Progenitor cell of endocrine pancreas (in vitro differentiated cells): ENCODE measurements around the gene TMEM200C. TPM values are rescaled to one million over a fixed set of nuclear protein-coding genes. Genes with fewer than 3 reads are reported as not detected.

ENCODE experiments used
- DNase-seq: peaks from one replicate; pipeline ENCODE4 v3.0.0; 2021; ENCODE audit warnings: low spot score; ENCODE audit not compliant: unreplicated experiment
- H3K27ac Mint-ChIP-seq: 2 replicates; pipeline ENCODE4 v1.8.0; 2021; ENCODE audit warnings: mild to moderate bottlenecking, moderate library complexity, mixed read lengths
- H3K27me3 Mint-ChIP-seq: 2 replicates; pipeline ENCODE4 v1.8.0; 2021; ENCODE audit warnings: mixed read lengths
- H3K36me3 Mint-ChIP-seq: 2 replicates; pipeline ENCODE4 v1.8.0; 2022; ENCODE audit warnings: mixed read lengths; ENCODE audit not compliant: insufficient read depth
- H3K4me1 Mint-ChIP-seq: 2 replicates; pipeline ENCODE4 v1.8.0; 2021; ENCODE audit warnings: low read depth, mixed read lengths
- H3K4me3 Mint-ChIP-seq: 2 replicates; pipeline ENCODE4 v1.8.0; 2021; ENCODE audit warnings: low read depth, mild to moderate bottlenecking, moderate library complexity, mixed read lengths
- H3K9me3 Mint-ChIP-seq: 2 replicates; pipeline ENCODE4 v1.8.0; 2021; ENCODE audit warnings: low read depth, mixed read lengths
- total RNA-seq: library from RNA; stranded (reverse); gene quantifications from 2 replicates; pipeline ENCODE4 v1.2.1, GENCODE V29; 2021
- TF ChIP-seq, protein P1 (sequence below): fragments of 200-600 bp; sonication (generic); IDR thresholded peaks from one replicate; pipeline ENCODE4 v1.5.0; 2021; ENCODE audit warnings: antibody characterized with exemption, mild to moderate bottlenecking; ENCODE audit not compliant: unreplicated experiment

Gene TMEM200C
- total RNA-seq, 1 donor from 2014 or later, result 9.3 TPM

DNA sequence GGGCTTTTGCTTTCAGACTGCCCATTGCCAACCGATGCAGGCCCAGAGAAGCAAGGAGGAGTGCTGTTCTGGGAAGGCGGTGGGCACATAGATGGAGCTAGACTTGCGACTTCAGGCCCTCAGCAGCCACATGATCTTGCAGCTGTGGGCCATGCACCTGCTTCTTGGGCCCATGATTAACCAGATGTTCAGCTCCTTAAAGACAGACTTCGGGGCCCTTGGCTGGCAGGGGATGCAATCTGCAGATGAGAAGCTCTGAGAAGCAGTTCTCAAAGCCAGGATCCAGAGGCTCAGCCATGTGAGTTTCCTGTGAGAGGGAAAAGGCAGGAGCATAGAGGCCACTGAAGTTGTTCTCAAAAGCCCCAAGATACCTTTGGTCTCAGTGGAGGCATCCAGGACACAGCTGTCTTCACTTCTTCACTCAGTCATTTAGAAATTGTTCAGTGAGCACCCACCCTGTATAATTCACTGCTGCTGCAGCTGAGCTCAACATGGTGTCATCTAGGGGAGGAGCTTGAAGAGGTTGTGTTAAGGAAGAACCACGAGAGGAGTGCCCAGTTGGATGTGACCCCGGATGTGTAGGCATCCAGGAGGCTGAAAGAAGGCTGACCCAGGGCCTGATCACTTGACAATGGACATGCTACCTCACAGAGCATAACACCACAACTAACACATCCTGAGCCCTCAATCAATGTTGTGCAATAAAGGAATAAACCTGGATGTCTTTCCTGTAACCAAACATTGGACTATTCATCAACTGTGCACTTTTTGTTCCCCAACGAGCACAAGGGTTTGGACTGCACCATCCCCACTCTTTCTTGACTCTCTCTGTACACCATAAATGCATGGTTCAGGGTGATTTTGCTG is 44.7 kb upstream of the TMEM200C start:
- no peak overlapping the region for H3K27ac Mint-ChIP-seq

DNA sequence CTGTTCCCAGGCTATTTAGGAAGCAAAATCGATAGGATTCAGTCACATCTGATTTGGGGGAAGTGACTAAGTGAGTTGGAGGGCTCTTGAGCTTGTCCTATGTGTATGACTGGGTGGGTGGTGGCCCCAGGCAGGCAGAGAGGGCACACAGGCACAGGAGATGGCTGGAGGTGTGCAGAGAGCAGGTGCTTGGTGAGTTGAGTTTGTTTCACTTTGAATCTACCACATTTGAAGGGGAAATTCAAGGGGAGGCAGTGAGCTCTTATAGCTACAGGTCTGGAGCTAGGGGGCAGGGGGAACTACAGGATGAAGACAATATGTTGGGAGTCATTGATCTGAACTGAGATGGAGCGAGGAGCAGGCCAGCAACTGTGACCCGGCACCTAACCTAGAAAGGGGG is 42.5 kb upstream of the TMEM200C start:
- Mint-ChIP-seq H3K9me3 (no peaks in the 10 kb centered on the region), H3K27ac (no peak overlapping the region), H3K4me1 (no peaks in the 10 kb centered on the region), H3K27me3 (peaks cover 3% of the 10 kb centered on the region), H3K4me3 (no peak overlapping the region), H3K36me3 (no peaks in the 10 kb centered on the region)
- no peak for DNase-seq
- TF ChIP-seq, protein P1, sequence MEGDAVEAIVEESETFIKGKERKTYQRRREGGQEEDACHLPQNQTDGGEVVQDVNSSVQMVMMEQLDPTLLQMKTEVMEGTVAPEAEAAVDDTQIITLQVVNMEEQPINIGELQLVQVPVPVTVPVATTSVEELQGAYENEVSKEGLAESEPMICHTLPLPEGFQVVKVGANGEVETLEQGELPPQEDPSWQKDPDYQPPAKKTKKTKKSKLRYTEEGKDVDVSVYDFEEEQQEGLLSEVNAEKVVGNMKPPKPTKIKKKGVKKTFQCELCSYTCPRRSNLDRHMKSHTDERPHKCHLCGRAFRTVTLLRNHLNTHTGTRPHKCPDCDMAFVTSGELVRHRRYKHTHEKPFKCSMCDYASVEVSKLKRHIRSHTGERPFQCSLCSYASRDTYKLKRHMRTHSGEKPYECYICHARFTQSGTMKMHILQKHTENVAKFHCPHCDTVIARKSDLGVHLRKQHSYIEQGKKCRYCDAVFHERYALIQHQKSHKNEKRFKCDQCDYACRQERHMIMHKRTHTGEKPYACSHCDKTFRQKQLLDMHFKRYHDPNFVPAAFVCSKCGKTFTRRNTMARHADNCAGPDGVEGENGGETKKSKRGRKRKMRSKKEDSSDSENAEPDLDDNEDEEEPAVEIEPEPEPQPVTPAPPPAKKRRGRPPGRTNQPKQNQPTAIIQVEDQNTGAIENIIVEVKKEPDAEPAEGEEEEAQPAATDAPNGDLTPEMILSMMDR, result no peak

More for the DNA sequence above, 44.7 kb upstream of the TMEM200C start:
- no peaks in the 10 kb centered on the region for H3K4me1 Mint-ChIP-seq
- TF ChIP-seq, protein P1, result no peak
- H3K36me3 Mint-ChIP-seq, result no peaks in the 10 kb centered on the region
- no peak overlapping the region for H3K4me3 Mint-ChIP-seq
- peaks cover 7% of the 10 kb centered on the region for H3K27me3 Mint-ChIP-seq
- DNase-seq, result no peak
- no peaks in the 10 kb centered on the region for H3K9me3 Mint-ChIP-seq

DNA sequence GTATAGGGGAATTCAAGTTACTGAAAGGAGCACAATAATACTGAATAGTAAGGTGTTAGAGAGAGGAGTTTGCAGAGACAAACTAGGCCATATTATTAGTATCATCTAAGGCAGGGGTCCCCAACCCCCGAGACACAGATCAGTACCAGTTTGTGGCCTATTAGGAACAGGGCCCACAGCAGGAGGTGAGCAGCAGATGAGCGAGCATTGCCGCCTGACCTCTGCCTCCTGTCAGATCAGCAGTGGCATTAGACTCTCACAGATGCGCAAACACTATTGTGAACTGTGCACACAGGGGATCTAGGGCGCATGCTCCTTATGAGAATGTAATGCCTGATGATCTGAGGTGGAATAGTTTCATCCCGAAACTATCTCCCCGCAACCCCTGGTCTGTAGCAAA is 41.8 kb upstream of the TMEM200C start:
- no peaks in the 10 kb centered on the region for H3K9me3 Mint-ChIP-seq
- DNase-seq, result no peak
- no peaks in the 10 kb centered on the region for H3K36me3 Mint-ChIP-seq
- no peak overlapping the region for H3K4me3 Mint-ChIP-seq
- TF ChIP-seq, protein P1, result no peak
- no peaks in the 10 kb centered on the region for H3K4me1 Mint-ChIP-seq
- H3K27ac Mint-ChIP-seq, result no peak overlapping the region
- H3K27me3 Mint-ChIP-seq, result no peaks in the 10 kb centered on the region

DNA sequence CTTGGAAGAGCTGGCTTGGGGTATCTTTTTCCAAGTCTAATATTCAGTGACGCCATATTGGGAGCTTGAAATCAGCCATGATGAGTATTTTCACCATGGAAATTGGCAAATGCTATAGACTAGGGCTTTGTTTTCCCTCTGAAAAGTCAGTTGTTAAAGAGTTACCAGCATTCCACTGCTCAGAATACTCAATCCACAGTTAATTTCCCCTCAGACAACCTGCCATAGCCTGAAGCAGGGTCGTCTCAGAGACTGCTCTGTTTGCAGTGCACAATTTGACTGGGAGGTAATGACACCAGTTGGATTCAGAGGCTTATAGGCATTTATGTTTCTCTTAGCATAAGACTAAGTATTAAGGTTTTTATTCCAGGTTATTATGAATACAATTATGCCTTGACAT is 35.5 kb upstream of the TMEM200C start:
- Mint-ChIP-seq H3K4me1 (peaks cover 2% of the 10 kb centered on the region), H3K36me3 (peaks cover 1% of the 10 kb centered on the region), H3K27ac (no peak overlapping the region), H3K4me3 (no peak overlapping the region), H3K9me3 (peaks cover 10% of the 10 kb centered on the region), H3K27me3 (no peaks in the 10 kb centered on the region)
- no peak for DNase-seq
- TF ChIP-seq, protein P1, result no peak

DNA sequence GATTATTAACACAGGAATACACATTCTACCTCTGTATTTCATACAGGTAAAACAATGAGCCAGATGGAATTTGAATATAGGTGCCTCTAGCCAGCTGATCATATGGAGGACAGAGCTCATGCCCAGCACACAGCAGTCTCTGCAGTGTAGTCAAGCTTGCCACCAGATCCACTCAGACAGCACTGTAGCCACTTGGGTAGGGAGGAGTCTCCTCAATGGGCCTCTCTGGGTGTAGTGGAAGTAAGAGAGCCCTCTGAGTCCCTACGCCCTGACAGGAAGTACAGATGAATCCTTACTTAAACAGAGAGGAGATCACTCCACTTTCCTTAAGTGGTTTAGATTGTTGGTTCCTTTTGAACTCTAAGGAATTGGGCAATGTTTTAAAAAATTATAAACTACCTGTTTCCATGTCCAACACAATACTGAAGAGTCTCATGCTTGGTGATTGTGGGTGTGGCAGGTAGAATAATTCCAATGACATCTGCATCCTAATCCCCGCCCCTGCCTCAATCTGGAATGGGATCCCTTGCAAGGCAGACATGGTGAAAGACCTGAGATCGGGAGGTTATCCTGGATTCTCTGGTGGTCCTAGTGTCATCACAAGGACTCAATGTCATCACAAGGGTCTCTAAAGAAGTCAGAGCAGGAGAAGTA is 23.0 kb upstream of the TMEM200C start:
- H3K27me3 Mint-ChIP-seq, result no peaks in the 10 kb centered on the region
- no peak overlapping the region for H3K4me3 Mint-ChIP-seq
- no peaks in the 10 kb centered on the region for H3K4me1 Mint-ChIP-seq
- TF ChIP-seq, protein P1, result no peak
- no peaks in the 10 kb centered on the region for H3K9me3 Mint-ChIP-seq
- H3K27ac Mint-ChIP-seq, result no peak overlapping the region
- H3K36me3 Mint-ChIP-seq, result no peaks in the 10 kb centered on the region
- DNase-seq, result no peak
